Heart left ventricle (tissue), 13 donors: ENCODE measurements around the gene SYNDIG1.

Experiments used
- POLR2A ChIP-seq, 2 donors: fragments of 450-650 bp; IDR thresholded peaks; one replicate each; pipeline ENCODE4 v1.6.1; 2017; ENCODE audit warnings: antibody characterized with exemption in 2 of 2, mild to moderate bottlenecking in 2 of 2, moderate library complexity in 2 of 2
- TF ChIP-seq, protein P1 (sequence below), 12 donors: fragments of 200-600 bp; sonication (generic) in 4 of 12; IDR thresholded peaks; one replicate each; pipeline versions ENCODE4 v1.5.0 to v1.8.0; 2018 to 2022; ENCODE audit warnings: antibody characterized with exemption in 12 of 12, mild to moderate bottlenecking in 5 of 12
- donor health status: ischemic (EF 13 %, LVEDD 7.1; RV severe dilation, severe dysfunction).
- donor health status: DM: no; HTN: yes; CAD: no.
- donor health status: DM: no; HTN: no; CAD: no.
- donor health status: ischemic (EF 25% LVEDD 6.9; RV normal size, moderate dysfunction).
- donor health status: ischemic (EF 25% LVEDD 5.7; RV mildly dilated, moderate dysfunction).
- donor health status: ischemic (EF 35%, LVEDD 5.7; RV mildly dilated, moderate dysfunction).
- donor health status: nonischemic (EF 11% LVEDD 7.7; RV severe dilation, severe dysfunction).
- donor health status: DM: yes; HTN: yes; CAD: no.
- donor health status: PGD.
- donor health status: ischemic (EF 29% LVEDD 5.4; RV normal size, mild dysfunction).
- donor health status: nonischemic (EF 23%, LVEDD 6.1; RV moderate dilation, normal function).

DNA sequence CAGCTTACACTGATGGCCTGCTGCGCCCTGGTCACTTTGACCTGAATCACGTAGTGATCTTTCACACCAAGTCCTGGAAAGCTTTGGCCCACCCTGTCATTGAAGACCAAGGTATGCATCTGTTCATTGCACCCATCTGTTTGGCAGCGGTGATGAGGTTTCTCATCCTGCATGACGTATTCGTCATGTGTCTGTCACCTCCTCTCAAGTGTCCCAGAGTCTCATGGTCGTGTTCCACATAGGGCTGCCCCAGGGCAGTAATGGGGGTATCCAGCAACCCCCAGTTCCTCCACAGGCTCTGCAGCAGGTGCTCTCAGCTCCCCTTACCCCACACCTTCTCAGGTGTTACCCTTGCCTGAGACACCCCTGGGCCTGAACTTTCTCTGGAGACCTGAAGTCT lies 104.1 kb downstream of the SYNDIG1 start:
- TF ChIP-seq, protein P1, sequence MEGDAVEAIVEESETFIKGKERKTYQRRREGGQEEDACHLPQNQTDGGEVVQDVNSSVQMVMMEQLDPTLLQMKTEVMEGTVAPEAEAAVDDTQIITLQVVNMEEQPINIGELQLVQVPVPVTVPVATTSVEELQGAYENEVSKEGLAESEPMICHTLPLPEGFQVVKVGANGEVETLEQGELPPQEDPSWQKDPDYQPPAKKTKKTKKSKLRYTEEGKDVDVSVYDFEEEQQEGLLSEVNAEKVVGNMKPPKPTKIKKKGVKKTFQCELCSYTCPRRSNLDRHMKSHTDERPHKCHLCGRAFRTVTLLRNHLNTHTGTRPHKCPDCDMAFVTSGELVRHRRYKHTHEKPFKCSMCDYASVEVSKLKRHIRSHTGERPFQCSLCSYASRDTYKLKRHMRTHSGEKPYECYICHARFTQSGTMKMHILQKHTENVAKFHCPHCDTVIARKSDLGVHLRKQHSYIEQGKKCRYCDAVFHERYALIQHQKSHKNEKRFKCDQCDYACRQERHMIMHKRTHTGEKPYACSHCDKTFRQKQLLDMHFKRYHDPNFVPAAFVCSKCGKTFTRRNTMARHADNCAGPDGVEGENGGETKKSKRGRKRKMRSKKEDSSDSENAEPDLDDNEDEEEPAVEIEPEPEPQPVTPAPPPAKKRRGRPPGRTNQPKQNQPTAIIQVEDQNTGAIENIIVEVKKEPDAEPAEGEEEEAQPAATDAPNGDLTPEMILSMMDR (IDR thresholded peaks at IDR 0.05) = no peak
- no peak for TF ChIP-seq POLR2A (IDR thresholded peaks at IDR 0.05)
